NT2/D1 (cell line): ENCODE results near the gene GPR37L1.

Experiments
- DNase-seq: peaks from one replicate; pipeline ENCODE4 v3.0.0-alpha.2; 2011; ENCODE audit warnings: low read depth, low spot score
- H3K27me3 ChIP-seq: 2 replicates; pipeline ENCODE4 v1.6.0; 2011; ENCODE audit warnings: mild to moderate bottlenecking; ENCODE audit not compliant: insufficient read length, insufficient read depth
- H3K36me3 ChIP-seq: 2 replicates; pipeline ENCODE4 v1.6.1; 2011; ENCODE audit warnings: mild to moderate bottlenecking, low read length, mixed read lengths; ENCODE audit not compliant: insufficient read depth, insufficient read length
- H3K4me1 ChIP-seq: 2 replicates; pipeline ENCODE4 v1.5.1; 2011; ENCODE audit not compliant: insufficient read depth, insufficient read length
- H3K4me3 ChIP-seq: 2 replicates; pipeline ENCODE4 v1.5.1; 2011; ENCODE audit warnings: low read depth; ENCODE audit not compliant: insufficient read length
- H3K9ac ChIP-seq: 2 replicates; pipeline ENCODE4 v1.6.0; 2011; ENCODE audit warnings: low read depth; ENCODE audit not compliant: insufficient read length
- H3K9me3 ChIP-seq: 2 replicates; pipeline ENCODE4 v1.5.1; 2011; ENCODE audit warnings: mild to moderate bottlenecking, low read length; ENCODE audit not compliant: insufficient read depth
- SUZ12 ChIP-seq: IDR thresholded peaks from 2 replicates; pipeline ENCODE4 v1.6.1; 2011; ENCODE audit not compliant: insufficient read length, insufficient read depth; ENCODE audit errors: extremely low read depth
- YY1 ChIP-seq: IDR thresholded peaks from 2 replicates; pipeline ENCODE4 v1.6.1; 2011; ENCODE audit not compliant: insufficient read length, insufficient read depth
- ZNF274 ChIP-seq: IDR thresholded peaks from 2 replicates; pipeline ENCODE4 v1.6.1; 2011; ENCODE audit warnings: mild to moderate bottlenecking, low read depth, low read length

GPR37L1 gene

DNA sequence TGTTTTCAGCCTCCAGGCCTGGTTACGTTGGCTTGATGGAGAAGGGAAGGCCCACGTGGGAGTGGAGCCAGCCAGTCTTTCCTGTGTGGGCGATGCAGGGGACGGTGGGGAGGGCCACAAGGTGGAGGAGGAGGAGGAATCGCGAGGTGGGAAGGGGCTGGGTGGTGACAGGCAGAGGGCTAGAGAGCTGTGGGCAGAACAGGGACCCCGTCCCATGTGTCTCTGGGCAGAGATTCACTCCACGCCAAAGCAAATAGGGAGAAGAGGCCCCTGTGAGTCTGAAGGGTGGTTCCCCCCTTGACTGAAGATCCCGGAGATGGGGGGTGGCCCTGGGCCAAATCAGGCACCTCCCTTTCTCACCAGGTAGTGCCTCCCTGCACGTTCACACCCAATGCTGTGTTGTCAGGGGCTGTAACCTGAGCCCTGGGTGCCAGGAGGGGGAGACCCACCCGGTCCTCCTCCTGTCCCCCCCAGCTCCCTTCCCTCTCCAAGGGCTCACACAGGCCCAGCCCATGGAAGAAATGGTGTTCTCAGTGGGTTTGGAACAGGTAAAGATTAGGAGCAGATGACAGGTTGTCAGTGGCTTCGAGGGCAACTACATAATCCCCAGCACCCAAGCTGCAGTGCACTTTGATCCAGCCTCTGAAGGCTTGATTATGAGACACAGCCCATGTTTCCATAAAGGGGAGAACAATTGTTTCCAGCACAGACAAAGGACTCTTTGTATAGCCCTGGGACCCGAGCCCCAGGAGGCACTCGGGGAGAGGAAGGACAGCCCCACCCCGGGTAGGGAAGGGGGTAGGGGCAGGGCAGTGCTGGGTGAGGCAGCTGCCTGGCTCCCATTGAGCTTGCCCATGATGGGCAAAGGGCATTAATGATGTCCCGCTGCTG, 37.7 kb upstream of the GPR37L1 start:
- no peaks in the 10 kb centered on the region for H3K9me3 ChIP-seq
- H3K36me3 ChIP-seq = no peaks in the 10 kb centered on the region
- H3K9ac ChIP-seq = peak overlapping the region; percentile 68
- peaks cover 36% of the 10 kb centered on the region for H3K4me1 ChIP-seq
- no peak overlapping the region for H3K4me3 ChIP-seq
- H3K27me3 ChIP-seq = no peaks in the 10 kb centered on the region
- TF ChIP-seq ZNF274 (no peak), YY1 (no peak), SUZ12 (no peak)
- no peak for DNase-seq

DNA sequence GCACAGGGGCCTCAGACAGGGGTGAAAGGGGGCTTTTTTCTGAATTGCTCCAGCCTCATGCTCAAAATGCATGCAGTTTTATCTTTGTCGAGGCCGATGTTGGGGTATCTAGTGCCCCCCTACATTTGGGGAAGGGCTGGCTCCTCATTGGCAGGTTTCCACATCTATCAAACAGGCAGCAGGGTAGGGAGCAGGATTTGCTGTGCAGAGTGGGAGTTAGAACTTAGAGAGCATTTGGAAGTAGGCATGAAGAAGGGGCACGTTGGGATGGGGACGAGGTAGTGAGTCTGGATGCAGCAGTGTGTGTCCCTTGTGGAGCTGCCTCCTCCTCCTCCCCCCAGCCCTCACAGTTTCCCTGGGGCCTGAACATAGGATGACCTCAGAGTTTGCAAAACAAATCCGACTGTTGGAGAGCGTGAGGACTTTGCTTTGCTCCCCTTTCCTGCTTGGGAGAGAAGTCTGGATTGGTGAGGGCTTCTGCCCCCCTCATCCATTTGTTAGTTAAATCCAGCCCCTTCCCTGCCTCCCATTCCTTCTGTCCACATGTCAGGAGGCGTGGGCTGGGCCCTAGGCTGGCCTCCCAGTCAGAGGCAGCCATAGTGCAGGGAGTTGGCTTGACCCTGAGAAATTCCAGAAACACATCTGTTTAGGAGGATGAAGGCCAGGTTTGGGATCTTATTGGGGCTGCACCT, 36.9 kb upstream of the GPR37L1 start:
- TF ChIP-seq SUZ12 (no peak), ZNF274 (no peak), YY1 (no peak)
- Histone ChIP-seq H3K9ac (peak overlapping the region; percentile 58), H3K27me3 (no peaks in the 10 kb centered on the region), H3K4me3 (peak overlapping the region; percentile 6), H3K9me3 (no peaks in the 10 kb centered on the region), H3K36me3 (no peaks in the 10 kb centered on the region), H3K4me1 (peaks cover 37% of the 10 kb centered on the region)
- DNase-seq = peak; percentile 92

DNA sequence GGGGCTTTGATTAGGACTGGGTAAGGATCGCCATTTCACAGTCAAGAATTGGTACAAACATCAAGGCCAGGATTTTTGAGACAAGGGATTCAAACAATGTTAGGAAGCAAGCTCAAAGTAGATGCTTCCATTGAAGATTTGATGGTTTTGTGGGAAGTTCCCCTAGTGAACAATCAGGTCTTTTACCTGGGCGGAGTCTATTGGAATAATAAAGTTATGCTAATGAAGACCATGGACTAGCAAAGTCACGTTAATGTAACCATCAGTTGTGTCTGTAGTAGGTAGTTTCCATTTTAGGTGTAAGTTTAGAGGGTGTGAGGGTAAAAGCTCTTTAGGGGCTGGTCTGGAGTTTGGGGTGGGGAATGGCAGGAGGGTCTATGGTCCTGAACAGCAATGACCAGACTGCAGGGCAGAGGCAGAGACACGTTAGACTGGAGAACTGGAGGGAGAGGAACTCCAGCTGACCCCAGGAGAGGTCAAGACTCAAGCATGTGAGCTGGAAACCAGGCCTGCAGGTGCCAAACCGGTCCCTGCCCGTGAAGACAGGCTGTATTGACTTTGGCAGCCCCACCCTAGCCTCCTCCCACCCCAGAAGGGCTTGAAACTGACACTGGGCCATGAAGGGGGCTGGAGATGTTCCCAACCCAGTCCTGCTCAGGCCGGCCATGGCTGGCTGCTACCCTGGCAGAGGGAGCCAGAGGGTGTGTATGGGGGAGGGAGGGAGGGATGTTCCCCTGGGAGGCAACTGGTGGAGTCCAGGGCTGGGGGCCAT, 36.0 kb upstream of the GPR37L1 start:
- Histone ChIP-seq H3K4me3 (peak overlapping the region; percentile 6), H3K9ac (peak overlapping the region; percentile 58), H3K27me3 (no peaks in the 10 kb centered on the region), H3K4me1 (peaks cover 38% of the 10 kb centered on the region), H3K9me3 (no peaks in the 10 kb centered on the region), H3K36me3 (no peaks in the 10 kb centered on the region)
- TF ChIP-seq YY1 (no peak), SUZ12 (no peak)
- DNase-seq = peak; percentile 69

DNA sequence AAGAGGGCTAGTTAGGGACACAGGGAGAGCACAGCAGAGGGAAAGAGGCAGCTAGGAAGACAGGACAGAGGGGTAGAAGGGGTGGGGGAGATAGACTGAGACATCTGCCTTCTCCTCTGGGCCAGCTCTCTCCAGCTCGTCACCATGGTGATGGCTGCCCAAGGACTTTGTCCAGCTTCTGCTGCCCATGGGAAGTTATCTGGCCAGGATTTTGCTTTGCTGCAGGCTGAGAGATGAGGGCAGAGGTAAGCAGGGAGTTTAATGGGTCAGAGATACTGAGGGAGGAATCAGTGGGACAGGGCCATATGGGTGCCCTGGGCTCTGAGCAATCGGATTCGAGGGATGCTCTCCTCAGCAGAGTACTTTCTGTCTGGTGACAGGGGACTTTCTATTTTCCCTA, 34.5 kb upstream of the GPR37L1 start:
- DNase-seq = no peak

DNA sequence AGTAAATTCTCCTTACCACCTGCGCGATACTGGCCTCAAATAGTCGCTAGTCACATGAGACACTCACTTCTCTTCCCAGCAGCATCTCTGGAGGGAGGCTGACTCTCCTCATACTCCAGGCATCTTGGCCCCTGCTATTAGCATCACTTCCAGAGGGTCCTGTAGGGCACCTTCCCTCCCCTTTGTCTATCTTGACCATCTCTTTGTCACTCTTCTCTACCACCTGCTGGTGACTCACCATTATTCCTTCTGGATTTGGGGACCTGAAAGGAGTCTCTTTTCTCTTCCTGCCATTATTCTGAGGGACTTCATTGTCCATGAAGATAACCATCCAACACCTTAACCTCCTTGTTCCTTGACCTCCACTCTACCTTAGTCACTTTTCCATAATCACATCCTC, 31.7 kb upstream of the GPR37L1 start:
- H3K9me3 ChIP-seq = no peaks in the 10 kb centered on the region
- H3K27me3 ChIP-seq = no peaks in the 10 kb centered on the region
- no peak for DNase-seq
- no peaks in the 10 kb centered on the region for H3K36me3 ChIP-seq
- H3K4me3 ChIP-seq = no peak overlapping the region
- peaks cover 22% of the 10 kb centered on the region for H3K4me1 ChIP-seq
- TF ChIP-seq SUZ12 (no peak), ZNF274 (no peak), YY1 (no peak)
- H3K9ac ChIP-seq = no peak overlapping the region

More for the DNA sequence above, 34.5 kb upstream of the GPR37L1 start:
- TF ChIP-seq ZNF274 (no peak), SUZ12 (no peak), YY1 (no peak)
- no peak overlapping the region for H3K4me3 ChIP-seq
- H3K4me1 ChIP-seq = peaks cover 32% of the 10 kb centered on the region
- no peaks in the 10 kb centered on the region for H3K9me3 ChIP-seq
- no peaks in the 10 kb centered on the region for H3K36me3 ChIP-seq
- H3K27me3 ChIP-seq = no peaks in the 10 kb centered on the region
- no peak overlapping the region for H3K9ac ChIP-seq

DNA sequence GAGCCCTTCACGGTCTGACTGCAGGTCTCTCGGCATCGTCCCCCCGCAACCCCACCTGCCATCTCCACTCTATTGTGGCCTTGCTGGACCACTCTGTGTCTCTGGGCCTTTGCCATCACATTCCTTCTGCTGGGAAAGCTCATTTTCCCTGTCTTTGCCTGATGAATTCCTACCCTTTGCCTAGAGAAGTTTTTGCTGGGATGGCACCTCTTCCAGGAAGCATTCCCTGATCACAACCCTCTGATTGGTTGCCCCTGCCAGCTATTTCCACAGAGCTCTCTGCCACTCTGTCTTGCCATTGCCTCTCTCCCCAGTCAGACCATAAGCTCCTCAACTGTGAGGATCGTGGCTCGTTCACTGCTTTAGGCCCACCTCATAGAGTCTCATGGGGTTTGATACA, 28.9 kb upstream of the GPR37L1 start:
- no peaks in the 10 kb centered on the region for H3K27me3 ChIP-seq
- H3K4me3 ChIP-seq = no peak overlapping the region
- H3K4me1 ChIP-seq = peaks cover 3% of the 10 kb centered on the region
- no peaks in the 10 kb centered on the region for H3K9me3 ChIP-seq
- no peaks in the 10 kb centered on the region for H3K36me3 ChIP-seq
- no peak for DNase-seq
- H3K9ac ChIP-seq = no peak overlapping the region
- TF ChIP-seq SUZ12 (no peak), YY1 (no peak), ZNF274 (no peak)

DNA sequence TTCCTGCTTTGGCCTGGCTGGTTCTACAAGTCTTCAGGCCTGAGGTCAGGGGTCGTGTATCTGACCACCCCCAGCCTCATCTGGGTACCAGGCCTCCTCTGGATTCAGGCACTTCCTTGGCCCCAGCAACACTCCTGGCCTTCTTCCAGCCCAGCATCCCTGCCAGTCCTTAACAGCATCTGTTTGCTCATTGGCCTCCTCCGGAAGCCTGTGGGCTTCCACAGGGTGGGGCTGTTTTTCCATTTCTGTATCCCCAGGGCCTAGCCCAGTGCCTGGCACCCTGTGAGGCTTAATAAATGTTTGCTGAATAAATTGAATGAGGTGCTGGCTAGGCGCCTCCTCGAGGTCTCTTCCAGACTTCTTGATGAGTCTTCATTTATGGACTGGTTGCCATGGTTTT, 21.5 kb upstream of the GPR37L1 start:
- DNase-seq = no peak
- H3K9ac ChIP-seq = no peak overlapping the region
- peaks cover 5% of the 10 kb centered on the region for H3K4me1 ChIP-seq
- H3K36me3 ChIP-seq = no peaks in the 10 kb centered on the region
- no peak overlapping the region for H3K4me3 ChIP-seq
- no peaks in the 10 kb centered on the region for H3K9me3 ChIP-seq
- TF ChIP-seq YY1 (no peak), SUZ12 (no peak), ZNF274 (no peak)
- H3K27me3 ChIP-seq = no peaks in the 10 kb centered on the region
